ENCODE results near the gene EPB41L2. TPM values are rescaled to one million over a fixed set of nuclear protein-coding genes. Genes with fewer than 3 reads are reported as not detected.
A peak's percentile ranks its signal among the peaks of the same experiment; 100 is the strongest.

EPB41L2 gene
- total and polyA plus RNA-seq, 9 donors, result 125 to 243 (median 190) TPM

GRCh38 chr6:131026243-131026642 lies 36.8 kb downstream of the EPB41L2 start:
- no peaks in the 10 kb centered on the region for H3K36me3 ChIP-seq (ENCODE audit: control insufficient read depth, insufficient read depth, low read length)
- WGBS (ENCODE audit: insufficient coverage), result no CpG with 5 or more reads among the region's 1 CpG
- H3K27me3 ChIP-seq (ENCODE audit: control insufficient read depth, insufficient read depth, low read length), result no peaks in the 10 kb centered on the region
- H3K4me3 ChIP-seq (ENCODE audit: low read length), result no peak overlapping the region
- no peak overlapping the region for H3K27ac ChIP-seq (ENCODE audit: low read length)
- H3K9me3 ChIP-seq (replicated peaks; ENCODE audit: control insufficient read depth, low read depth, low read length), result peaks cover 2% of the 10 kb centered on the region
- peaks cover 7% of the 10 kb centered on the region for H3K4me1 ChIP-seq (ENCODE audit: control insufficient read depth, insufficient read depth, low read length)
- no peak for DNase-seq

- no peaks in the 10 kb centered on the region for H3K36me3 ChIP-seq (ENCODE audit: control insufficient read depth, insufficient read depth, low read length)
- peaks cover 2% of the 10 kb centered on the region for H3K9me3 ChIP-seq (replicated peaks; ENCODE audit: control insufficient read depth, low read depth, low read length)
- H3K4me1 ChIP-seq (ENCODE audit: control insufficient read depth, insufficient read depth, low read length), result peaks cover 3% of the 10 kb centered on the region
- H3K4me3 ChIP-seq (ENCODE audit: low read length), result no peak overlapping the region
- DNase-seq, result no peak
- no peak overlapping the region for H3K27ac ChIP-seq (ENCODE audit: low read length)
- WGBS (ENCODE audit: insufficient coverage), result 83% methylated on average over 3 of the region's 6 CpGs
- H3K27me3 ChIP-seq (ENCODE audit: control insufficient read depth, insufficient read depth, low read length), result no peaks in the 10 kb centered on the region
Measured at GRCh38 chr6:131024565-131024964, 38.5 kb downstream of the EPB41L2 start.

GRCh38 chr6:131023834-131024504 lies 39.1 kb downstream of the EPB41L2 start:
- Histone ChIP-seq H3K27me3 (ENCODE audit: control insufficient read depth, insufficient read depth, low read length) (no peaks in the 10 kb centered on the region), H3K4me3 (ENCODE audit: low read length) (no peak overlapping the region), H3K4me1 (ENCODE audit: control insufficient read depth, insufficient read depth, low read length) (peaks cover 3% of the 10 kb centered on the region), H3K9me3 (replicated peaks; ENCODE audit: control insufficient read depth, low read depth, low read length) (peaks cover 2% of the 10 kb centered on the region), H3K27ac (ENCODE audit: low read length) (no peak overlapping the region), H3K36me3 (ENCODE audit: control insufficient read depth, insufficient read depth, low read length) (no peaks in the 10 kb centered on the region)
- WGBS (ENCODE audit: insufficient coverage), result 44% methylated on average over 1 of the region's 3 CpGs
- DNase-seq, result no peak

- H3K36me3 ChIP-seq (ENCODE audit: control insufficient read depth, insufficient read depth, low read length), result no peaks in the 10 kb centered on the region
- peaks cover 2% of the 10 kb centered on the region for H3K9me3 ChIP-seq (replicated peaks; ENCODE audit: control insufficient read depth, low read depth, low read length)
- no CpG with 5 or more reads among the region's 4 CpGs for WGBS (ENCODE audit: insufficient coverage)
- H3K4me3 ChIP-seq (ENCODE audit: low read length), result no peak overlapping the region
- H3K4me1 ChIP-seq (ENCODE audit: control insufficient read depth, insufficient read depth, low read length), result peaks cover 3% of the 10 kb centered on the region
- no peaks in the 10 kb centered on the region for H3K27me3 ChIP-seq (ENCODE audit: control insufficient read depth, insufficient read depth, low read length)
- no peak overlapping the region for H3K27ac ChIP-seq (ENCODE audit: low read length)
- no peak for DNase-seq
Measured at GRCh38 chr6:131022691-131023090, 40.4 kb downstream of the EPB41L2 start.

- DNase-seq, result no peak
- no peak overlapping the region for H3K4me3 ChIP-seq (ENCODE audit: low read length)
- peaks cover 2% of the 10 kb centered on the region for H3K9me3 ChIP-seq (replicated peaks; ENCODE audit: control insufficient read depth, low read depth, low read length)
- H3K27me3 ChIP-seq (ENCODE audit: control insufficient read depth, insufficient read depth, low read length), result no peaks in the 10 kb centered on the region
- H3K36me3 ChIP-seq (ENCODE audit: control insufficient read depth, insufficient read depth, low read length), result no peaks in the 10 kb centered on the region
- no peak overlapping the region for H3K27ac ChIP-seq (ENCODE audit: low read length)
- no CpG with 5 or more reads among the region's 3 CpGs for WGBS (ENCODE audit: insufficient coverage)
- peaks cover 5% of the 10 kb centered on the region for H3K4me1 ChIP-seq (ENCODE audit: control insufficient read depth, insufficient read depth, low read length)
Measured at GRCh38 chr6:131017962-131018361, 45.1 kb downstream of the EPB41L2 start.

GRCh38 chr6:131015630-131016263 lies 47.3 kb downstream of the EPB41L2 start:
- no peak overlapping the region for H3K4me3 ChIP-seq (ENCODE audit: low read length)
- peak; percentile 92 for DNase-seq
- no peaks in the 10 kb centered on the region for H3K27me3 ChIP-seq (ENCODE audit: control insufficient read depth, insufficient read depth, low read length)
- H3K27ac ChIP-seq (ENCODE audit: low read length), result peak overlapping the region; percentile 71
- 6% methylated on average over 2 of the region's 3 CpGs for WGBS (ENCODE audit: insufficient coverage)
- H3K36me3 ChIP-seq (ENCODE audit: control insufficient read depth, insufficient read depth, low read length), result no peaks in the 10 kb centered on the region
- H3K4me1 ChIP-seq (ENCODE audit: control insufficient read depth, insufficient read depth, low read length), result peaks cover 5% of the 10 kb centered on the region
- H3K9me3 ChIP-seq (replicated peaks; ENCODE audit: control insufficient read depth, low read depth, low read length), result no peaks in the 10 kb centered on the region

- no peak for DNase-seq
- H3K27ac ChIP-seq (ENCODE audit: low read length), result peak overlapping the region; percentile 71
- peaks cover 5% of the 10 kb centered on the region for H3K4me1 ChIP-seq (ENCODE audit: control insufficient read depth, insufficient read depth, low read length)
- H3K4me3 ChIP-seq (ENCODE audit: low read length), result no peak overlapping the region
- H3K27me3 ChIP-seq (ENCODE audit: control insufficient read depth, insufficient read depth, low read length), result no peaks in the 10 kb centered on the region
- no peaks in the 10 kb centered on the region for H3K9me3 ChIP-seq (replicated peaks; ENCODE audit: control insufficient read depth, low read depth, low read length)
- H3K36me3 ChIP-seq (ENCODE audit: control insufficient read depth, insufficient read depth, low read length), result no peaks in the 10 kb centered on the region
- 80% methylated on average over 1 of the region's 4 CpGs for WGBS (ENCODE audit: insufficient coverage)
Measured at GRCh38 chr6:131015025-131015591, 47.9 kb downstream of the EPB41L2 start.

GRCh38 chr6:131014080-131014776 lies 48.8 kb downstream of the EPB41L2 start:
- H3K4me1 ChIP-seq (ENCODE audit: control insufficient read depth, insufficient read depth, low read length), result peaks cover 5% of the 10 kb centered on the region
- no peaks in the 10 kb centered on the region for H3K27me3 ChIP-seq (ENCODE audit: control insufficient read depth, insufficient read depth, low read length)
- H3K4me3 ChIP-seq (ENCODE audit: low read length), result no peak overlapping the region
- DNase-seq, result peak; percentile 88
- peak overlapping the region; percentile 71 for H3K27ac ChIP-seq (ENCODE audit: low read length)
- no CpG with 5 or more reads among the region's 5 CpGs for WGBS (ENCODE audit: insufficient coverage)
- no peaks in the 10 kb centered on the region for H3K36me3 ChIP-seq (ENCODE audit: control insufficient read depth, insufficient read depth, low read length)
- no peaks in the 10 kb centered on the region for H3K9me3 ChIP-seq (replicated peaks; ENCODE audit: control insufficient read depth, low read depth, low read length)

- Histone ChIP-seq H3K27me3 (ENCODE audit: control insufficient read depth, insufficient read depth, low read length) (no peaks in the 10 kb centered on the region), H3K4me1 (ENCODE audit: control insufficient read depth, insufficient read depth, low read length) (peaks cover 5% of the 10 kb centered on the region), H3K9me3 (replicated peaks; ENCODE audit: control insufficient read depth, low read depth, low read length) (peaks cover under 1% of the 10 kb centered on the region), H3K36me3 (ENCODE audit: control insufficient read depth, insufficient read depth, low read length) (peaks cover 2% of the 10 kb centered on the region), H3K4me3 (ENCODE audit: low read length) (no peak overlapping the region), H3K27ac (ENCODE audit: low read length) (peak overlapping the region; percentile 71)
- WGBS (ENCODE audit: insufficient coverage), result no CpG with 5 or more reads among the region's 2 CpGs
- peak; percentile 86 for DNase-seq
Measured at GRCh38 chr6:131013495-131013894, 49.5 kb downstream of the EPB41L2 start.

GRCh38 chr6:131009790-131010189 lies 53.3 kb downstream of the EPB41L2 start:
- Histone ChIP-seq H3K4me1 (ENCODE audit: control insufficient read depth, insufficient read depth, low read length) (peaks cover 7% of the 10 kb centered on the region), H3K9me3 (replicated peaks; ENCODE audit: control insufficient read depth, low read depth, low read length) (peaks cover 17% of the 10 kb centered on the region), H3K36me3 (ENCODE audit: control insufficient read depth, insufficient read depth, low read length) (peaks cover 4% of the 10 kb centered on the region), H3K27ac (ENCODE audit: low read length) (no peak overlapping the region), H3K27me3 (ENCODE audit: control insufficient read depth, insufficient read depth, low read length) (no peaks in the 10 kb centered on the region), H3K4me3 (ENCODE audit: low read length) (no peak overlapping the region)
- DNase-seq, result no peak
- 43% methylated on average over 1 of the region's 2 CpGs for WGBS (ENCODE audit: insufficient coverage)

Data from muscle of leg (tissue), 11 donors.